DOHH2 (cell line): ENCODE data around the gene SCPEP1.

Source experiments
- H3F3A ChIP-seq: fragments of 200-600 bp; sonication (generic), shearing (Covaris generic); 2 replicates; pipeline ENCODE4 v1.6.0; 2016; ENCODE audit warnings: antibody characterized with exemption, mild to moderate bottlenecking; ENCODE audit not compliant: control insufficient read depth, insufficient read depth
- H3K27ac ChIP-seq: fragments of 200-600 bp; sonication (generic); 2 replicates; pipeline ENCODE4 v1.5.1; 2014; ENCODE audit warnings: low read depth, mild to moderate bottlenecking, low read length, moderate library complexity
- H3K27me3 ChIP-seq: fragments of 200-600 bp; sonication (generic); 2 replicates; pipeline ENCODE4 v1.6.1; 2014; ENCODE audit warnings: mild to moderate bottlenecking, low read length, mixed read lengths; ENCODE audit not compliant: control insufficient read depth
- H3K36me3 ChIP-seq: fragments of 200-600 bp; sonication (generic); 2 replicates; pipeline ENCODE4 v1.6.1; 2014; ENCODE audit warnings: mild to moderate bottlenecking, low read length, moderate library complexity, mixed read lengths; ENCODE audit not compliant: control insufficient read depth
- H3K4me1 ChIP-seq: fragments of 200-600 bp; sonication (generic); 2 replicates; pipeline ENCODE4 v1.6.1; 2014; ENCODE audit warnings: mild to moderate bottlenecking, low read length, mixed read lengths; ENCODE audit not compliant: control insufficient read depth
- H3K4me2 ChIP-seq: fragments of 200-600 bp; sonication (generic); 2 replicates; pipeline ENCODE4 v1.6.0; 2014; ENCODE audit warnings: mild to moderate bottlenecking, low read length, moderate library complexity
- H3K4me3 ChIP-seq: fragments of 200-600 bp; sonication (generic); 2 replicates; pipeline ENCODE4 v1.5.1; 2014; ENCODE audit warnings: mild to moderate bottlenecking, low read length, mixed read lengths
- H3K79me2 ChIP-seq: fragments of 200-600 bp; sonication (generic); 2 replicates; pipeline ENCODE4 v1.6.1; 2014; ENCODE audit warnings: mild to moderate bottlenecking, low read length, mixed read lengths; ENCODE audit not compliant: control insufficient read depth
- H3K9me2 ChIP-seq: fragments of 200-600 bp; sonication (generic); replicated peaks from 2 replicates; pipeline ENCODE4 v1.6.1; 2014; ENCODE audit warnings: mild to moderate bottlenecking, low read length, mixed read lengths; ENCODE audit not compliant: control insufficient read depth
- H3K9me3 ChIP-seq: fragments of 200-600 bp; sonication (generic); 2 replicates; pipeline ENCODE4 v1.6.1; 2014; ENCODE audit warnings: antibody characterized with exemption, low read length, mixed read lengths; ENCODE audit not compliant: control insufficient read depth, insufficient read depth
- H4K20me1 ChIP-seq: fragments of 200-600 bp; sonication (generic); 2 replicates; pipeline ENCODE4 v1.6.0; 2014; ENCODE audit warnings: low read depth, mild to moderate bottlenecking, antibody characterized with exemption, low read length, moderate library complexity; ENCODE audit not compliant: control insufficient read depth, insufficient read depth
- EZH2phosphoT487 ChIP-seq: fragments of 200-600 bp; sonication (generic); IDR thresholded peaks from 2 replicates; pipeline ENCODE4 v1.6.1; 2017; ENCODE audit warnings: borderline replicate concordance, mild to moderate bottlenecking, antibody characterized with exemption, low read length, moderate library complexity, mixed read lengths
- TF ChIP-seq, protein P1 (sequence below): fragments of 200-600 bp; sonication (generic); IDR thresholded peaks from one replicate; pipeline ENCODE4 v1.5.1; 2014; ENCODE audit warnings: antibody characterized with exemption, mild to moderate bottlenecking, low read depth, low read length; ENCODE audit not compliant: poor library complexity, severe bottlenecking

SCPEP1 gene

DNA sequence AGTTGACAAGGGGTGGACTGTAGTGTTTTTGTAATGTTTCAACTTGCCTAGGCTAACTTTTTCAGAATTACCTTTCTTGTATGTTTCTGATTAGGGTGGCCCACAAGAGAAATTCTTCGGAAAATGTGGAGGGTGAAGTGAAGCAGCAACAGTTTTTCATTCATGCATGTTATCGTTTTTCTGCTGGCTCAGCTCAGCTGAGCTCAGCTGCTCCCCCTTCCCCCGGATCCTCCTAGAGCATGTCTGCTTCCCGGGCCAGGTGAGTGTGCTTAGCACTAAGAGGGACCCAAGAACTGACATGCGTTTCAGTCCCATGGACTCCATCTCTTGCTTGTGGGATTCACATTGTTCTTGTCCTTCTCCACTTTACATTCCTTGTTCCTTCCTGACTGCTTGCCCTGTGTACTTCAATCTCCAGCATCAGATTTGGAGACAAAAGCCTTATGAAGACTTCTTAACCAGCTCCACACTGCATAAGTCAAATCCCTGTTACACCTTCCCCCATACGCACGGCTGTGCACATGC lies 33.6 kb downstream of the SCPEP1 start:
- 0 out of 2 replicates have a peak, but pooled peaks cover 11% of the 10 kb centered on the region for H3F3A ChIP-seq
- H3K4me2 ChIP-seq = no peak overlapping the region
- no peaks in the 10 kb centered on the region; the same call in 1 of the 2 replicates for H3K9me3 ChIP-seq
- no peaks in the 10 kb centered on the region for H3K36me3 ChIP-seq
- no peaks in the 10 kb centered on the region for H3K9me2 ChIP-seq
- H3K27me3 ChIP-seq = no peaks in the 10 kb centered on the region; the same call in 1 of the 2 replicates
- H3K79me2 ChIP-seq = no peaks in the 10 kb centered on the region
- TF ChIP-seq, protein P1, sequence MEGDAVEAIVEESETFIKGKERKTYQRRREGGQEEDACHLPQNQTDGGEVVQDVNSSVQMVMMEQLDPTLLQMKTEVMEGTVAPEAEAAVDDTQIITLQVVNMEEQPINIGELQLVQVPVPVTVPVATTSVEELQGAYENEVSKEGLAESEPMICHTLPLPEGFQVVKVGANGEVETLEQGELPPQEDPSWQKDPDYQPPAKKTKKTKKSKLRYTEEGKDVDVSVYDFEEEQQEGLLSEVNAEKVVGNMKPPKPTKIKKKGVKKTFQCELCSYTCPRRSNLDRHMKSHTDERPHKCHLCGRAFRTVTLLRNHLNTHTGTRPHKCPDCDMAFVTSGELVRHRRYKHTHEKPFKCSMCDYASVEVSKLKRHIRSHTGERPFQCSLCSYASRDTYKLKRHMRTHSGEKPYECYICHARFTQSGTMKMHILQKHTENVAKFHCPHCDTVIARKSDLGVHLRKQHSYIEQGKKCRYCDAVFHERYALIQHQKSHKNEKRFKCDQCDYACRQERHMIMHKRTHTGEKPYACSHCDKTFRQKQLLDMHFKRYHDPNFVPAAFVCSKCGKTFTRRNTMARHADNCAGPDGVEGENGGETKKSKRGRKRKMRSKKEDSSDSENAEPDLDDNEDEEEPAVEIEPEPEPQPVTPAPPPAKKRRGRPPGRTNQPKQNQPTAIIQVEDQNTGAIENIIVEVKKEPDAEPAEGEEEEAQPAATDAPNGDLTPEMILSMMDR = no peak
- no peak for TF ChIP-seq EZH2phosphoT487
- H3K4me1 ChIP-seq = peaks cover 47% of the 10 kb centered on the region
- H3K4me3 ChIP-seq = no peak overlapping the region
- H4K20me1 ChIP-seq = no peaks in the 10 kb centered on the region
- H3K27ac ChIP-seq = no peak overlapping the region

DNA sequence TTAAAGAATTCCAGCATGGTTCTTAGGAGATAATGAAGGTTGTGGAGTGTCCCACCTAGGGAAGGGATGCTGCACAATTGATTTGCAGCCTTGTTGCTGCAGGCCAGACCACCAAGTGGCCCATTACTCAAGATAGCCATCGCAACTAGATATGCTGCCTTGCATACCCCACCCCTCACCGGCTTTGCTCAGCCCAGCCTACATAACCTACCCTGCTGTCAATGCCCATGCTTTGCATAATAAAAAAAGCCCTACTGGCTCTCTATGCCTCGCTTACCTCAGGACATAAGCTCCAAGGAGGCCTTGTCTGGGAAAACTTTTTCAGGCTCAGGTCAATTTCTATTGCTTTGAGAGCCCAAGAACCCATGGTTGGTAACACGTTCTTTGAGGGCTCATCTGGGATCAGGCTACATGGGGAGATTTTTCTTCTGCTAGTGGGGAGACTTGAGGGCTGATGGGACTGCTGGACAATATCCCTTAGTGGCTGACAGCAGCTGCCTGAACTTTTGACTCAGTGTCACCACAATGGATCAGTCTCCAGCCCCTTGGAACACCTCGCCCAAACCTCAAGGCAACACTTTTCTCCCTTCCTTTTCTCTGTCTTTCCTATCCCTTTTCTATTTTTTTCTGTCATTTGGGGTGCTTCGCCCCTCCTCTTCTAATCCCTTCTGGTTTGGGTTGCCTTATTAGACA lies 38.3 kb downstream of the SCPEP1 start:
- Histone ChIP-seq H4K20me1 (no peaks in the 10 kb centered on the region), H3K4me2 (no peak overlapping the region), H3K79me2 (no peaks in the 10 kb centered on the region), H3K27ac (no peak overlapping the region), H3K9me3 (no peaks in the 10 kb centered on the region; the same call in 1 of the 2 replicates), H3K4me3 (no peak overlapping the region), H3K9me2 (no peaks in the 10 kb centered on the region), H3K27me3 (no peaks in the 10 kb centered on the region; the same call in 1 of the 2 replicates), H3F3A (0 out of 2 replicates have a peak, but pooled peaks cover 3% of the 10 kb centered on the region), H3K4me1 (peaks cover 4% of the 10 kb centered on the region), H3K36me3 (no peaks in the 10 kb centered on the region)
- TF ChIP-seq, protein P1 = no peak
- TF ChIP-seq EZH2phosphoT487 = no peak

DNA sequence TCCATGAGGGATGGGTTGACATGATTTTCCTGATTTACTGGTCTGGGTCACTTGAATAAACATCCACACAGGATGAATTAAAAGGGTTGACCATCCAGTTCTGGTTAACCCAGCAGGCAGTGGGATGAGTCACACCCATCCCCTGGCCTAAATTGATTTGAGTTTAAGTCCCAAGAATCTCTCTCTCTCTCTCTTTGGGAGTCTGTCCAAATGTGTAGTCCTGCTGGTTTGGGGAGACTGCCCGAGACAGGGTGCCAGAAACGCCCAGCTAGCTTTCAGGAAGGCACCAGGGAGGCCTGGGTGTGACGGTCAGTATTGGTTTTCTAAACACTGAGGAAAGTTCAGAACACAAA lies 38.8 kb downstream of the SCPEP1 start:
- Histone ChIP-seq H3F3A (no peaks in the 10 kb centered on the region), H3K4me1 (no peaks in the 10 kb centered on the region), H3K27ac (no peak overlapping the region), H3K9me2 (no peaks in the 10 kb centered on the region), H4K20me1 (no peaks in the 10 kb centered on the region), H3K9me3 (no peaks in the 10 kb centered on the region), H3K4me3 (no peak overlapping the region), H3K36me3 (no peaks in the 10 kb centered on the region), H3K79me2 (no peaks in the 10 kb centered on the region), H3K4me2 (no peak overlapping the region), H3K27me3 (no peaks in the 10 kb centered on the region; the same call in 1 of the 2 replicates)
- TF ChIP-seq, protein P1 = no peak
- no peak for TF ChIP-seq EZH2phosphoT487
